Measurements from ENCODE around the gene GRIK3. TPM values are rescaled to one million over a fixed set of nuclear protein-coding genes. Genes with fewer than 3 reads are reported as not detected.
A peak's percentile ranks its signal among the peaks of the same experiment; 100 is the strongest.
"Not testable (repeated sequence)": the region's sequence is repeated elsewhere in the genome, so short reads cannot be mapped to it uniquely, and the experiment has no call there.

GRIK3 gene
- polyA plus RNA-seq, 1 donor: 3.4 TPM

GRCh38 chr1:36941316-36941978 is 92.9 kb downstream of the GRIK3 start:
- no peak for DNase-seq

GRCh38 chr1:36938819-36939218 is 95.5 kb downstream of the GRIK3 start:
- no peak for DNase-seq

GRCh38 chr1:36937371-36937770 is 96.9 kb downstream of the GRIK3 start:
- DNase-seq: no peak

- DNase-seq: no peak
These were observed 100.3 kb downstream of the GRIK3 start for GRCh38 chr1:36934061-36934460.

GRCh38 chr1:36927826-36928225 is 106.5 kb downstream of the GRIK3 start:
- no peak for DNase-seq

- DNase-seq: no peak
These were observed 109.1 kb downstream of the GRIK3 start for GRCh38 chr1:36925251-36925650.

GRCh38 chr1:36924282-36924811 is 110.0 kb downstream of the GRIK3 start:
- DNase-seq: peak; percentile 90

GRCh38 chr1:36922593-36923426 is 111.5 kb downstream of the GRIK3 start:
- no peak for DNase-seq

- DNase-seq: no peak
These were observed 112.2 kb downstream of the GRIK3 start for GRCh38 chr1:36922071-36922470.

- DNase-seq: no peak
These were observed 113.4 kb downstream of the GRIK3 start for GRCh38 chr1:36920801-36921405.

- no peak for DNase-seq
These were observed 113.9 kb downstream of the GRIK3 start for GRCh38 chr1:36920371-36920770.

GRCh38 chr1:36919491-36920145 is 114.7 kb downstream of the GRIK3 start:
- DNase-seq: no peak

- no peak for DNase-seq
These were observed 115.7 kb downstream of the GRIK3 start for GRCh38 chr1:36918604-36919003.

GRCh38 chr1:36916542-36916941 is 117.8 kb downstream of the GRIK3 start:
- DNase-seq: not testable (repeated sequence)

- DNase-seq: no peak
These were observed 120.7 kb downstream of the GRIK3 start for GRCh38 chr1:36913484-36914060.

- no peak for DNase-seq
These were observed 121.3 kb downstream of the GRIK3 start for GRCh38 chr1:36913016-36913415.

- DNase-seq: no peak
These were observed 121.9 kb downstream of the GRIK3 start for GRCh38 chr1:36912365-36912865.

GRCh38 chr1:36911561-36912364 is 122.6 kb downstream of the GRIK3 start:
- DNase-seq: no peak

- no peak for DNase-seq
These were observed 123.3 kb downstream of the GRIK3 start for GRCh38 chr1:36910886-36911540.
